Fibroblast of lung (primary cell): ENCODE measurements around the gene TUNAR.

Experiments
- EZH2 ChIP-seq: IDR thresholded peaks from 2 replicates; pipeline ENCODE4 v1.5.1; 2012; ENCODE audit warnings: low read length, control low read depth, mild to moderate bottlenecking; ENCODE audit errors: missing control alignments
- TF ChIP-seq, protein P1 (sequence below), 2 donors: IDR thresholded peaks in 1 of 2; conservative IDR thresholded peaks in 1 of 2; 1 replicate in 1 of 2; 2 replicates in 1 of 2; pipeline ENCODE4 v1.5.1; 2011 to 2012; ENCODE audit warnings: low read length in 2 of 2, control low read depth in 1 of 2, inconsistent platforms in 1 of 2, low read depth in 1 of 2, mild to moderate bottlenecking in 1 of 2

GRCh38 chr14:95936041-95936440 is 59.4 kb downstream of the TUNAR start:
- TF ChIP-seq, protein P1, sequence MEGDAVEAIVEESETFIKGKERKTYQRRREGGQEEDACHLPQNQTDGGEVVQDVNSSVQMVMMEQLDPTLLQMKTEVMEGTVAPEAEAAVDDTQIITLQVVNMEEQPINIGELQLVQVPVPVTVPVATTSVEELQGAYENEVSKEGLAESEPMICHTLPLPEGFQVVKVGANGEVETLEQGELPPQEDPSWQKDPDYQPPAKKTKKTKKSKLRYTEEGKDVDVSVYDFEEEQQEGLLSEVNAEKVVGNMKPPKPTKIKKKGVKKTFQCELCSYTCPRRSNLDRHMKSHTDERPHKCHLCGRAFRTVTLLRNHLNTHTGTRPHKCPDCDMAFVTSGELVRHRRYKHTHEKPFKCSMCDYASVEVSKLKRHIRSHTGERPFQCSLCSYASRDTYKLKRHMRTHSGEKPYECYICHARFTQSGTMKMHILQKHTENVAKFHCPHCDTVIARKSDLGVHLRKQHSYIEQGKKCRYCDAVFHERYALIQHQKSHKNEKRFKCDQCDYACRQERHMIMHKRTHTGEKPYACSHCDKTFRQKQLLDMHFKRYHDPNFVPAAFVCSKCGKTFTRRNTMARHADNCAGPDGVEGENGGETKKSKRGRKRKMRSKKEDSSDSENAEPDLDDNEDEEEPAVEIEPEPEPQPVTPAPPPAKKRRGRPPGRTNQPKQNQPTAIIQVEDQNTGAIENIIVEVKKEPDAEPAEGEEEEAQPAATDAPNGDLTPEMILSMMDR (conservative IDR thresholded peaks at IDR 0.05 in 1 of 2, IDR thresholded peaks at IDR 0.05 in 1 of 2; ENCODE audit: low read depth in 1 of 2, low read length in 2 of 2) = no peak
- no peak for TF ChIP-seq EZH2
